Forelimb muscle (tissue), 1 donor: ENCODE measurements around the gene RTN4RL2. TPM values are rescaled to one million over a fixed set of nuclear protein-coding genes. Genes with fewer than 3 reads are reported as not detected.

Experiments
- DNase-seq: peaks from one replicate; pipeline ENCODE4 v3.0.0-alpha.2; 2013; ENCODE audit warnings: low read depth
- polyA plus RNA-seq: library from polyadenylated mRNA; unstranded; fragments of 120-200 nt; gene quantifications from one replicate; pipeline ENCODE4 v1.2.1, GENCODE V29; 2013; ENCODE audit not compliant: insufficient read length

Gene RTN4RL2
- polyA plus RNA-seq, 1 donor, result 37.2 TPM

DNA sequence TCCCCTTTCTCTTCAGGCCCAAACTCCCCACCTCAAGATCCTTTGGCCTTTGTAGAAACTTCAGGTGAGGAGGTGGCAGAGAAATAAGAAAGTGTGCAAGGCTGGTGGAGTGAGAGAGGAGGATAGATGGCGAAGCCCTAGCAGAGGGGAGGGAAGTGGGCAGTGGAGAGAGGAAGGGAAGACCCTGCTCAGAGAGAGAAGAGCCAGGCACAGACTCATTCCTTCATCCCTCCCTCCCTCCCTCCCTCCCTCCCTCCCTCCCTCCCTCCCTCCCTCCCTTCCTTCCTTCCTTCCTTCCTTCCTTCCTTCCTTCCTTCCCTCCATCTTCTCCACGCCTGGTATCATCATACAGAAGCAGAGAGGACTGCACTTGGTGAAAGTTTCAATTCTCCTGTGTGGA, 21.0 kb downstream of the RTN4RL2 start:
- no peak for DNase-seq

DNA sequence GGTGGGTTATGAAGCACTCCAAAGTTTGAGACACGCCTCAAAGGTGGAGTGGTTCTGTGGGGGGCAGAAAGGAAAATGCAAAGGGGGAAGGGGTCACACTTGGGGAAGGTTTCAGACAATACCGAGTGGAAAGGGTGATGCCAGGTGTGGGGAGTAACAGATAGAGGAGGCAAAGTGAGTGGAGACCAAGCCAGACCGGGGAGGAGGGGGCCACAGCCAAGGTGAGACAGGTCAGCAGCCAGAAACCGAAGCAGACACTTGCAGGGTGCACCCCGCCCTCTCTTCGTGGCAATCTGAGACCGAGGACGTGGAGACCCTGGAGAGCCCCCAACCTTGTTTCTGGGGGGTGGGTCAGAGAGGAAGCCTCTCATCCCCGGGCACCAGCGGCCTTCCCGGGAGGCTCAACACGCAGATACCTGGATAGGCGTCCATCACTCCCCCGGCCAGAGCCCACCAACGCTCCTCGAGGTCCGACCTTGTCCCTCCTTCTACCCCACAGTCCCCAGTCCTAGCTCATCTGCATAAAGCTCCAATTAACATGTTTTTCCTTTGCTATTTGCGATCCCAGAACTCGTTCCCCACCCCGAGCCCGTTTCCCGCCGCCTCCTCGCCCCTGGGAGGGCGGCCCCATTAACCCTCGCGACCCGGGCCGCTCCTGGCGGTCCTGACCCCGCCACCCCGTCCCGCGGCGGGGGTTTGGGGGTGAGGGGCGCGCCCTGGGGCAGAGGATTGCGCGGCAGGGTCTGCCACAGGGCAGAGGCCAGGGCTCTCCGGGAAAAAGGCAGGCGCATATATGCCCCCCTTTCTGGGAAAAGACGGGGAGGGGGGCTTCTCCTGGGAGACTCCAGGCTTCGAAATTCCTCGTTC, 21.8 kb downstream of the RTN4RL2 start:
- DNase-seq, result no peak

DNA sequence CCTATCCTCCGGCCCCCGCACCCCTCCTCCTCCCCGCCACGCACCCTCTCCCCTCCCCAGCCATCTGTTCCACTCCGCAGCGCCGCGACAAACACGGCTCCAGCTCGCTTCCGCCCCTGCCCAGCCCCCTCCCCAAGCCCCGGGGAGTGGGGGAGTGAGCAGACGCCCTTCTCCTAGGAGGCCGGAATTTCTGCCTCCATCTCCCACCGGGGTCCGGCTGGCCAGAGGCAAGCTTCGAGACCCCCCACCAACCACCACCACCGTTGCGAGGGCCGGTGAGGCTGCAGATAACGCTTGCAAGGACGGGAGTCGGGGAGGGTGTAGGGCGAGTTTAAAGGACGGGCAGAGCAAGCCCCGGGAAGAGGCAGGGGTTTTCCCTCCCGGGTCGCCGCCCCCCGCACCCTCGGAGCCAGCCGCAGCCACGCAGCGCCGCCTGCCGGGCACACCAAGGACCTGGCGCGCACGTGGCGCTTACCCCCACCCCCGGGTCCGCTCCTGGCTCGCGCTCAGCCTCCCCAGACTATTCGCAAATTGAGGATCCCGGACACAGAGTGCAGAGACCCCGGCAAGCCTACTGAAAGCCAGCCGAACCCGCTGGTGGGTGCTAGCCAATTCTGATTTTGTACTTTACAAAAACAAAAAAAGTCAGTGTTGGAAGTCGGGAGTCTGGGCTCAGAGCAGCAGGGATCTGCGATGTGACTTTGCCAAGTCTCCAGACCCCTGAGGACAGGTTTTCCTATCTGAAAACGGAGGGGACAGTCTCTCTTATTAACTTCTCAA, 22.6 kb downstream of the RTN4RL2 start:
- no peak for DNase-seq

DNA sequence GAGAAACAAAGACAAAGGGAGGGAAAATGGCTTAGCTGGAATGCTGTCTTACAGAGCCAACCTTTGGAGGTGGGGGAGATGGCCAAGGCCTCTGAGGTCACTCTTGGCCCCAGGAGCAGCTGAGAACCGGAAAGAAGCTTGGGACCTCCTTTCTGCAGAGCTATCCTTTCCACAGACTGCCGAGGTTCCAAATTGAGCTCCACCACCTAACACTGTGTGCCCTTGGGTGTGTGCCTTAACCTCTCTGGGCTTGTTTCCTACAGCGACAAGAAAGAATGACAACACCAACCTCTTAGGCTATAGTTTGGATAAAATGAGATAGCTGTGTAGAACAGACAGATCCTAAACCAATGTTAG, 23.2 kb downstream of the RTN4RL2 start:
- DNase-seq, result no peak

DNA sequence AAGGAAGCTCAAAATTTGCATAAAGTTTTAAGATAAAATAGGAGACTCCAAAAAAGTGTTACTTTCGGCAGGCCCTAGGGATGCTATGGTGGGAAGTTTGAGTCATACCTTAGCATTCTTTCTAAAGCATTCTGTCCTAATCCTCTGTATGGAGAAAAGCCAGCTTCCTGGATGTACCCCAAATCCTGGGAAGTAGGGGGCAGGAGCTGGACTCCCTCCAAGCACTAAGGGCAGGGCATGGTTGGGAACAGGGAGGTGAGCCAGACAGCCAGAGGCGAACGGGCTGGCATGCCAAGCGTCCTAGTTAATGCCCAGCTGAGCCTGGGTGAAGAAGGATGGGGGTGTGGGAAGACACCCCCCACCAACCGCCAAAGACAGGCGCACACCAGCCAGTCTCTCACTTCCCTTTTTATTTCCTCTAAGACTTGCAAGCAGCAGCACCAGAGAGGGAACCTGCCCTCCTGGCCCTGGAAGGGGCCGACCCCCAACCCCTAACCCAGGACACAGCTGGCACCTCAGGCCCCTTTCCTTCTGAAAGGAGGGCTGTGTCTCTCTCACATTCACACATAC, 23.9 kb downstream of the RTN4RL2 start:
- DNase-seq, result no peak

GRCh38 chr11:57485217-57485990, 25.1 kb downstream of the RTN4RL2 start:
- no peak for DNase-seq

- no peak for DNase-seq
These were observed 26.9 kb downstream of the RTN4RL2 start for GRCh38 chr11:57487021-57487778.

- DNase-seq, result no peak
These were observed 27.8 kb downstream of the RTN4RL2 start for GRCh38 chr11:57487920-57488659.

DNA sequence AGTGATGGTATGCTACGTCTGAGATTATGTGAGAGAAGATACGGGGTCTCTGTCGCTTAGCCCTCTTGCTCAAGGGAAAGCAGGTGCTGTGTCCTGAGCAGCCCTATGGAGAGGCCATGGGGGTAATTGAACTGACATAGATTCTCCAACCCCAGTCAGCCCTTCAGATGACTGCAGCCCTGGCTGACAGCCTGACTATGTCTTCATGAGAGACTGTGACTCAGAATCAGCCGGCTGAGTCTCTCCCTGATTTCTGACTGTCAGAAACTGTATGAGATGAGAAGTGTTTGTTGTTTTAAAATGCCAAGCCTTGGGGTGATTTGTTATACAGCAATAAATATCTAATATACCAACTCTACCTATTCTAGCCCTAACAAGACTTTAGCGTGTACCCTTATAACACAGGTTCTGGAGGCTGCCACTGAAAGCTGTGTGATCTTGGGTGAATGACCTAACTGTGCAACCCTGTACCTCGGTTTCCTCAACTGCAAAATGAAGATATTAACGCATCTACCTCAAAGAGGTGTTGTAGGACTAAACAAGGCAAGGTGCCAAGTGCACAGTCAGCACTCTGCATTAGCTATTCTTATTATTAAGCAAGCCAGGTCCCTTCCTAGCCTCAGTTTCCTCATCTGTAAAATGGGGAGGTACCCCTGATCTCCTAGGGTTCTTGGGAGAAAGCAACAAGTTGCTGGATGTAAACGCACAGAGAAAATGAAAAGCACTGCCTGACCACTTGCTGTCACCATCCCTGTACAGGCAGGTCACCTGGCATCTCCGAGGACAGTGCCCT, 30.3 kb downstream of the RTN4RL2 start:
- no peak for DNase-seq

DNA sequence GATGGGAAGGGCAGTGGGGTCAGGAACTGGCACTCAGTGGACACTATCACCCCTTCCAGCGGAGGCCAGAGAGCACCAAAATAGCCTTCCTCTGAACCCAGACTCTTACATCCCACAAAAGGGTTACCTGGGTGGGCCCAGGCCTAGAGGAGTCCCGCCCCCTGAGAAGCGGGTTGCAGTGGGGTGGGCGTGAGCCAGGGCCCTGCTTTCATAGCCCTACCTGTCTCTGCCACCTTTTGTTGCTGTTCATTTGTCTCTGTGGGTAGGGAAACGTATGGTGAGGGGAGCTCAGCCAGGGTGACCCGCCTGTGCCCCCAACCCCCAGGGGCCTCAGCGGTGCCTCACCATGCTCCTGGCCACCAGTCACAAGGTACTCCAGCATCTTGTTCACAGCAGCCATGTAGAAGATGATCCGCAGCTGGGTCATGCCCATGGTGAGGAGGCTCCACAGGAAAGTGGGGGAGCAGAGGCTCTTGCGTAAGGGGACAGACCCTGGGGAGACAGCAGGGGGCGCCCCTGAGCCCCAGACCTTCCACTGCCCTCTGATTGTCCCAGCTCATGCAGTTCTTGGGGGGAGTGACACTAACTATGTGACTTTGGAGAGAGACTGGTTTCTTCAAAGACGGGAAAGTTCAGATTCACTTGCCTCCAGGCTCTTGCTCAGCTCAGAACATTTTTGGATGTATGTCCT, 31.2 kb downstream of the RTN4RL2 start:
- DNase-seq, result no peak

DNA sequence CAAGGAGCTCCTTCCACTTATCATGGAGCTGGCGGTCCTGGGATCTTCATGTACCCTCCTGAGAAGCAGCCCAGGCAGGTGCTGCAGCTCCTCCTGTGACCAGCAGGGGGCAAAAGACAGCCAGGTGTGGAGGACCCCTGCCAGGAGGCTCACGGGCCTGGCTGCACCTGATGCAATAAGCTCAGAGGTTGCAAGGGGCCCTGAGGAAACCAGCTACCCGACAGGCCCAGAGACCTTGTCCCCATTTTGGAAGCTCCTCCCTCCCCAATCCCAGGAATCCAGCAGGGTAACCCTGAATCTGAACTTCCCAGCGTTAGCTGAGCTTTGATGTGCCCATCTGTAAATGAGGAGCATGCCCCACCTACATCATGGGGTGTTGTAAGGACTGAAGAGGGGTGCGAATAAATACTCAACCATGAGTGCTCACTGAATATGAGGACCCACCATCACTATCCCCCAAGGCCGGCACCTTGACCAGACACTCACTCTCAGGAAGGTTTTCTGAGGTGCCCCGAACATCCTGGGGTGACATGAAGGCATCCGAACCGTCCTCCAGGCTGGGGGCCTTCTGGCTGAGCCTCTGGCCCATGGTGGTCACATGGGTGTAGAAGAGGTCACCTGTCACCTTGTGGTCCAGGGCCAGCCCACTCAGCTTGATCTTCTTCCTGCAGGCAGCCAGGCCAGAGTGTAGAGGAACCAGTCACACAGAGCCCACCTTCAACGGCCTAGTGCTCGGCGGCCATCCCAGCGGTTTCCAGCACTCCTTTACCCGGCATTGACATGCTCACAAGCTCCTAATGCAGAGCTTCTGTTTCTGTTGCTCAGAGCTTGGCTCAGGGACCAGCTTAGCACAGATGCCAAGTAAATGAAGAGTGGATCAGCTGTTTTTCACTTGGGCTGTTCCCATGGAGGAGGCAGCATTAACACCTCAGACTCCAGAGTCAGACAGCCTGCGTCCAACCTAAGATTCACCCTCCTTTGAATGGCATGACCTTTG, 33.5 kb downstream of the RTN4RL2 start:
- no peak for DNase-seq

- DNase-seq, result no peak
These were observed 35.9 kb downstream of the RTN4RL2 start for GRCh38 chr11:57496109-57496820.

- no peak for DNase-seq
These were observed 37.2 kb downstream of the RTN4RL2 start for GRCh38 chr11:57497303-57498247.

- no peak for DNase-seq
These were observed 38.2 kb downstream of the RTN4RL2 start for GRCh38 chr11:57498540-57498939.

GRCh38 chr11:57499413-57499982, 39.2 kb downstream of the RTN4RL2 start:
- DNase-seq, result peak; percentile 52
